Prostate gland (tissue), 2 donors: ENCODE results near the gene REPIN1. TPM values are rescaled to one million over a fixed set of nuclear protein-coding genes. Genes with fewer than 3 reads are reported as not detected.
A peak's percentile ranks its signal among the peaks of the same experiment; 100 is the strongest.

Experiments used
- DNase-seq: peaks from one replicate; pipeline ENCODE4 v3.0.0-alpha.2; 2019; ENCODE audit warnings: low spot score
- H3K27ac ChIP-seq, 2 donors: fragments of 200-600 bp; sonication (generic); 2 replicates each; pipeline ENCODE4 v1.5.1; 2017 to 2019
- H3K27me3 ChIP-seq: fragments of 200-600 bp; sonication (generic); replicated peaks from 2 replicates; pipeline ENCODE4 v1.5.1; 2019; ENCODE audit not compliant: insufficient read depth
- H3K36me3 ChIP-seq, 2 donors: fragments of 200-600 bp; sonication (generic); 1 replicate in 1 of 2; 2 replicates in 1 of 2; pipeline versions ENCODE4 v1.5.1 to v1.8.1; 2017 to 2019
- H3K4me1 ChIP-seq: fragments of 200-600 bp; sonication (generic); replicated peaks from 2 replicates; pipeline ENCODE4 v1.5.1; 2019
- H3K4me3 ChIP-seq, 2 donors: fragments of 200-600 bp; sonication (generic); 2 replicates each; pipeline ENCODE4 v1.5.1; 2017 to 2019
- H3K9me3 ChIP-seq: fragments of 200-600 bp; sonication (generic); 2 replicates; pipeline ENCODE4 v1.5.1; 2017
- POLR2A ChIP-seq: fragments of 450-650 bp; IDR thresholded peaks from one replicate; pipeline ENCODE4 v1.6.1; 2016; ENCODE audit warnings: antibody characterized with exemption, mild to moderate bottlenecking
- POLR2AphosphoS5 ChIP-seq: sonication (generic); formaldehyde crosslinking; IDR thresholded peaks from one replicate; pipeline ENCODE4 v1.6.1; 2017; ENCODE audit warnings: antibody characterized with exemption
- WGBS: methylation state at CpG from one replicate; pipeline ENCODE4 v1.1.5; 2018; 5-methylcytosine and 5-hydroxymethylcytosine counted together
- intact Hi-C: fragments of 100-400 bp; cut with DNase I; formaldehyde crosslinking; loops from one replicate; pipeline ENCODE4 v1.14.2; 2022
- total RNA-seq, 2 donors: library from RNA; depleted of rRNA; stranded (reverse); fragments of >200 nt; gene quantifications; one replicate each; pipeline ENCODE4 v1.1.0, GENCODE V29; 2016
- TF ChIP-seq, protein P1 (sequence below), 4 experiments: fragments of 200-600 bp in 2 of 4; fragments of 450-650 bp in 2 of 4; sonication (generic) in 2 of 4; IDR thresholded peaks; 1 replicate in 3 of 4; 2 replicates in 1 of 4; pipeline ENCODE4 v1.5.1; 2016 to 2019; ENCODE audit warnings: antibody characterized with exemption in 4 of 4, mild to moderate bottlenecking in 2 of 4, moderate library complexity in 2 of 4

The REPIN1 gene
- total RNA-seq, 2 donors from 2014 or later: 150 to 171 TPM

DNA sequence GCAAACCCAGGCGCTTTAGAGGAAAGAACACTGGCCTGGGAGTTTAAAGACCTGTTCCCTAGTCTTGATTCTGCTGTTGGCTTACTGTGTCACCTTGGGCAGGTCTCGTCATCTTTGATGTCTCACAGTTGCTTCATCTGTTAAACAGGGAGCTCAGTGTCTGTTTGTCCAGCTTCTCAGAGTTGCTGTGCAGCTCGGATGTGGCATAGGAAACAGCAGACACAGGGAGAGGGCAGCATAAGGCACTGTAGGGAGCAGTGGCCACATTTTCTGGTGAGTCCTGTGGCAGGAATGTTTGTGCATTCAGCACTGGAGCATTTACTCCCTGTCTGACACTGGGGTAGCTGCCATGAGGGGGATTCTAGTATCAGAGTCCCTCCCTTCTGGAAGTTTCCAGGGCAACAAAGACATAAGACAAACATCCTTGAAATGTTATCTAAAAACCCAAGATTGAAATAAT lies 2.0 kb downstream of the REPIN1 start:
- no peaks in the 10 kb centered on the region for H3K27me3 ChIP-seq
- no peaks in the 10 kb centered on the region for H3K36me3 ChIP-seq
- H3K4me1 ChIP-seq: peaks cover 29% of the 10 kb centered on the region
- WGBS: 51% methylated on average over 3 of the region's 3 CpGs
- H3K4me3 ChIP-seq: no peak overlapping the region
- intact Hi-C loops: no loop called here
- DNase-seq: no peak
- TF ChIP-seq POLR2A (no peak), POLR2AphosphoS5 (no peak)
- H3K9me3 ChIP-seq: no peaks in the 10 kb centered on the region
- H3K27ac ChIP-seq: peak overlapping the region in 1 of 2 donors; percentile 95

DNA sequence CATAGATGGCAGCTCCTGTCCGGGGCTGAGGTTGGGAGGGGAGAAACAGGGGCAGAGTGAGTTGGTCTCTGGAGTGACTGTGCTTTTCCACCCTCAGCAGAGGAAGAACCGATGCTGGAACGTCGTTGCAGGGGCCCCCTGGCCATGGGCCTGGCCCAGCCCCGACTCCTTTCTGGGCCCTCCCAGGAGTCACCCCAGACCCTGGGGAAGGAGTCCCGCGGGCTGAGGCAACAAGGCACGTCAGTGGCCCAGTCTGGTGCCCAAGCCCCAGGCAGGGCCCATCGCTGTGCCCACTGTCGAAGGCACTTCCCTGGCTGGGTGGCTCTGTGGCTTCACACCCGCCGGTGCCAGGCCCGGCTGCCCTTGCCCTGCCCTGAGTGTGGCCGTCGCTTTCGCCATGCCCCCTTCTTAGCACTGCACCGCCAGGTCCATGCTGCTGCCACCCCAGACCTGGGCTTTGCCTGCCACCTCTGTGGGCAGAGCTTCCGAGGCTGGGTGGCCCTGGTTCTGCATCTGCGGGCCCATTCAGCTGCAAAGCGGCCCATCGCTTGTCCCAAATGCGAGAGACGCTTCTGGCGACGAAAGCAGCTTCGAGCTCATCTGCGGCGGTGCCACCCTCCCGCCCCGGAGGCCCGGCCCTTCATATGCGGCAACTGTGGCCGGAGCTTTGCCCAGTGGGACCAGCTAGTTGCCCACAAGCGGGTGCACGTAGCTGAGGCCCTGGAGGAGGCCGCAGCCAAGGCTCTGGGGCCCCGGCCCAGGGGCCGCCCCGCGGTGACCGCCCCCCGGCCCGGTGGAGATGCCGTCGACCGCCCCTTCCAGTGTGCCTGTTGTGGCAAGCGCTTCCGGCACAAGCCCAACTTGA lies 2.7 kb downstream of the REPIN1 start:
- Histone ChIP-seq H3K9me3 (no peaks in the 10 kb centered on the region), H3K4me3 (no peak overlapping the region), H3K27me3 (no peaks in the 10 kb centered on the region), H3K27ac (peak overlapping the region in 1 of 2 donors; percentile 95), H3K4me1 (peaks cover 29% of the 10 kb centered on the region), H3K36me3 (no peaks in the 10 kb centered on the region)
- TF ChIP-seq POLR2A (no peak), POLR2AphosphoS5 (no peak)
- TF ChIP-seq, protein P1, sequence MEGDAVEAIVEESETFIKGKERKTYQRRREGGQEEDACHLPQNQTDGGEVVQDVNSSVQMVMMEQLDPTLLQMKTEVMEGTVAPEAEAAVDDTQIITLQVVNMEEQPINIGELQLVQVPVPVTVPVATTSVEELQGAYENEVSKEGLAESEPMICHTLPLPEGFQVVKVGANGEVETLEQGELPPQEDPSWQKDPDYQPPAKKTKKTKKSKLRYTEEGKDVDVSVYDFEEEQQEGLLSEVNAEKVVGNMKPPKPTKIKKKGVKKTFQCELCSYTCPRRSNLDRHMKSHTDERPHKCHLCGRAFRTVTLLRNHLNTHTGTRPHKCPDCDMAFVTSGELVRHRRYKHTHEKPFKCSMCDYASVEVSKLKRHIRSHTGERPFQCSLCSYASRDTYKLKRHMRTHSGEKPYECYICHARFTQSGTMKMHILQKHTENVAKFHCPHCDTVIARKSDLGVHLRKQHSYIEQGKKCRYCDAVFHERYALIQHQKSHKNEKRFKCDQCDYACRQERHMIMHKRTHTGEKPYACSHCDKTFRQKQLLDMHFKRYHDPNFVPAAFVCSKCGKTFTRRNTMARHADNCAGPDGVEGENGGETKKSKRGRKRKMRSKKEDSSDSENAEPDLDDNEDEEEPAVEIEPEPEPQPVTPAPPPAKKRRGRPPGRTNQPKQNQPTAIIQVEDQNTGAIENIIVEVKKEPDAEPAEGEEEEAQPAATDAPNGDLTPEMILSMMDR (IDR thresholded peaks at IDR 0.05): no peak
- intact Hi-C loops: no loop called here
- 86% methylated on average over 43 of the region's 48 CpGs for WGBS
- no peak for DNase-seq

DNA sequence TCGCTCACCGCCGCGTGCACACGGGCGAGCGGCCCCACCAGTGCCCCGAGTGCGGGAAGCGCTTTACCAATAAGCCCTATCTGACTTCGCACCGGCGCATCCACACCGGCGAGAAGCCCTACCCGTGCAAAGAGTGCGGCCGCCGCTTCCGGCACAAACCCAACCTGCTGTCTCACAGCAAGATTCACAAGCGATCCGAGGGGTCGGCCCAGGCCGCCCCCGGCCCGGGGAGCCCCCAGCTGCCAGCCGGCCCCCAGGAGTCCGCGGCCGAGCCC lies 3.3 kb downstream of the REPIN1 start:
- Histone ChIP-seq H3K4me3 (no peak overlapping the region), H3K9me3 (no peaks in the 10 kb centered on the region), H3K4me1 (peaks cover 29% of the 10 kb centered on the region), H3K27ac (peak overlapping the region in 1 of 2 donors; percentile 62), H3K27me3 (no peaks in the 10 kb centered on the region), H3K36me3 (no peaks in the 10 kb centered on the region)
- no peak for DNase-seq
- WGBS: 91% methylated on average over 30 of the region's 30 CpGs
- intact Hi-C loops: no loop called here
- TF ChIP-seq, protein P1 (IDR thresholded peaks at IDR 0.05): no peak
- TF ChIP-seq POLR2A (no peak), POLR2AphosphoS5 (no peak)

DNA sequence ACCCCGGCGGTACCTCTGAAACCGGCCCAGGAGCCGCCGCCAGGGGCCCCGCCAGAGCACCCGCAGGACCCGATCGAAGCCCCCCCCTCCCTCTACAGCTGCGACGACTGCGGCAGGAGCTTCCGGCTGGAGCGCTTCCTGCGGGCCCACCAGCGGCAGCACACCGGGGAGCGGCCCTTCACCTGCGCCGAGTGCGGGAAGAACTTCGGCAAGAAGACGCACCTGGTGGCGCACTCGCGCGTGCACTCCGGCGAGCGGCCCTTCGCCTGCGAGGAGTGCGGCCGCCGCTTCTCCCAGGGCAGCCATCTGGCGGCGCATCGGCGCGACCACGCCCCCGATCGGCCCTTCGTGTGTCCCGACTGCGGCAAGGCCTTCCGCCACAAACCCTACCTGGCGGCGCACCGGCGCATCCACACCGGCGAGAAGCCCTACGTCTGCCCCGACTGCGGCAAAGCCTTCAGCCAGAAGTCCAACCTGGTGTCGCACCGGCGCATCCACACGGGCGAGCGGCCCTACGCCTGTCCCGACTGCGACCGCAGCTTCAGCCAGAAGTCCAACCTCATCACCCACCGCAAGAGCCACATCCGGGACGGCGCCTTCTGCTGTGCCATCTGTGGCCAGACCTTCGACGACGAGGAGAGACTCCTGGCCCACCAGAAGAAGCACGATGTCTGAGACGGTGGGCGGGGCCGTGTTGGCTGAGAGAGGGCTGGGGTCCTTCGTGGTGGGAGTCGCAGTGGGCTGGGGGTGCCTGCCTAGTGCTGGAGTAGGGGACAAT lies 3.8 kb downstream of the REPIN1 start:
- H3K9me3 ChIP-seq: no peaks in the 10 kb centered on the region
- no peaks in the 10 kb centered on the region for H3K36me3 ChIP-seq
- H3K27ac ChIP-seq: peak overlapping the region; percentile 59 to 62
- TF ChIP-seq POLR2AphosphoS5 (no peak), POLR2A (no peak)
- TF ChIP-seq, protein P1 (IDR thresholded peaks at IDR 0.05): no peak
- no peak for DNase-seq
- intact Hi-C loops: no loop called here
- H3K4me3 ChIP-seq: no peak overlapping the region
- H3K4me1 ChIP-seq: peaks cover 29% of the 10 kb centered on the region
- WGBS: 77% methylated on average over 77 of the region's 79 CpGs
- no peaks in the 10 kb centered on the region for H3K27me3 ChIP-seq

DNA sequence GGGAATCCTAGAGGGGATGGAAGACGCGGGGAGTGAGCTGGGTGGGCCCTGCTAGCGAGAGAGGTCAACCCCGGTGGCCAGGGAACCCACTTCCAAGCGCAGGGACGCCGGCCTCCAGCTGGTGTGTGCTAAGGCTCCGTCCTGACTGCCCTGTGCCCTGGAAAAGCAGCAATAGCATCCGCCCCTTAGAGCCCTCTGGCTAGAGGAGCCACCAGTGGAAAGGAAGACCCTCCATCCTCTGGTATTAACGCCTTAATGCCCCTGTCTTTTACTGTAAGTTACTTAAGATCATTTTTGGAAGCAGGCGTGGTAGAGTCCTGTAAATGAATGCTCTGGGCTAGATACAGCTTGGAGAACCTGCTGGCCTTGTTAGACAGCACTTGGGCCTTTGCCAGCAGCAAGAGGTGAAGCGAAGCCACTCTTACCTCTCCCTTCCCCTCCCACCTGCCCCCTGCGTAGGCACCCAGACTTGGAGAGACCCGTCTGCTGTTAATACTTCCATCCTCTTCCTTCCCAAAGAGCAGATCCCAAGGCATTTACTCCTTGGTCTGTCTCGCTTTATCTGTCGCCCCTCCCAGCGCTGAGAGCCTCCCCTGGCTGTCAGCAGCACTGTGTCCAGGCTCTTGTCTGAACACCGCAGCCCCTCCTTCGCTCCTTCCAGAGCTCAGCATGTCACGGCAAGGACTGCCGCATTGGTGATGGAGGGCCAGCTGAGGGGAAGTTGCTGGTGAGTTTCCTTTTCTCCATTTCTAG lies 4.6 kb downstream of the REPIN1 start:
- TF ChIP-seq POLR2A: no peak
- TF ChIP-seq POLR2AphosphoS5: peak; percentile 57
- TF ChIP-seq, protein P1 (IDR thresholded peaks at IDR 0.05): no peak
- DNase-seq: peak; percentile 81

More for the DNA sequence above, 4.6 kb downstream of the REPIN1 start:
- H3K4me3 ChIP-seq: no peak overlapping the region
- intact Hi-C loops: no loop called here
- 36% methylated on average over 21 of the region's 21 CpGs for WGBS
- H3K4me1 ChIP-seq: peaks cover 29% of the 10 kb centered on the region
- H3K9me3 ChIP-seq: no peaks in the 10 kb centered on the region
- peak overlapping the region; percentile 59 to 62 for H3K27ac ChIP-seq
- H3K36me3 ChIP-seq: no peaks in the 10 kb centered on the region
- no peaks in the 10 kb centered on the region for H3K27me3 ChIP-seq
